Gastrocnemius medialis (tissue), 4 donors: ENCODE data around the gene KLF2.

Experiments used
- CTCF ChIP-seq, 5 experiments: fragments of 450-650 bp in 3 of 5; fragments of 200-600 bp in 2 of 5; sonication (generic) in 2 of 5; IDR thresholded peaks in 4 of 5; conservative IDR thresholded peaks in 1 of 5; 1 replicate in 4 of 5; 2 replicates in 1 of 5; pipeline ENCODE4 v1.5.1; 2016 to 2019; ENCODE audit warnings: antibody characterized with exemption in 5 of 5, mild to moderate bottlenecking in 3 of 5, moderate library complexity in 3 of 5
- POLR2A ChIP-seq, 2 donors: fragments of 450-650 bp; IDR thresholded peaks; one replicate each; pipeline ENCODE4 v1.6.1; 2017; ENCODE audit warnings: antibody characterized with exemption in 2 of 2, mild to moderate bottlenecking in 2 of 2, moderate library complexity in 2 of 2

GRCh38 chr19:16372065-16372915 is 47.7 kb downstream of the KLF2 start:
- TF ChIP-seq POLR2A (IDR thresholded peaks at IDR 0.05) (no peak), CTCF (IDR thresholded peaks at IDR 0.05 in 4 of 5, conservative IDR thresholded peaks at IDR 0.05 in 1 of 5) (no peak)
